ENCODE results near the gene DRAM1. TPM values are rescaled to one million over a fixed set of nuclear protein-coding genes. Genes with fewer than 3 reads are reported as not detected.
A peak's percentile ranks its signal among the peaks of the same experiment; 100 is the strongest.

The DRAM1 gene
- total and polyA plus RNA-seq, 2 of the 4 experiments (the other 2 are of a cell fraction): 20.0 to 27.2 TPM

DNA sequence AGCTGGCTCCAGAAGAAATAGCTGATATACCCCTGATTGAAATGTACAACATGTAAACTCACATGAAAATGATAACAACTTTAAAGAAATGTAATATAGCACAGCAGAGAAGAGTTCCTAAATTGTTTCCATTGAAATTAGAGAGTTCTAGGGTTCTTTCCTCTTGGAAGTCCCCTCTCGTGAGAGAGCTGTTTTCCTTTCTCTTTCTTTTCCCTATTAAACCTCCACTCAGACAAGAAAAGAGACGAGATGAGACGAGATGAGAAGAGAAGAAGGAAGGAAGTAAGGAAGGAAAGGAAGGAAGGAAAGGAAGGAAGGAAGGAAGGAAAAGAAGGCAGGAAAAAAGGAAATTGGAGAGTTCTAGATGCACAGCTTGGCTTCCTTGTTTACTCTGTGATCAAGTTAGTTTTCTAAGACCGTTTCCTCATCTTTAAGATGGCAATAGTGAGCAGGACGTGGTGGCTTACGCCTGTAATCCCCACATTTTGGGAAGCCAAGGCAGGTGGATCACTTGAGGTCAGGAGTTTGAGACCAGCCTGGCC lies 11.9 kb downstream of the DRAM1 start:
- no peak overlapping the region for H2AFZ ChIP-seq (replicated peaks; ENCODE audit: low read length, poor library complexity)
- H2AK5ac ChIP-seq (ENCODE audit: low read depth, low read length): peak overlapping the region; percentile 69
- no peak overlapping the region for H2AK9ac ChIP-seq (replicated peaks; ENCODE audit: low read depth, low read length, poor library complexity)
- H4K5ac ChIP-seq (ENCODE audit: low read depth, low read length): peak overlapping the region; percentile 56
- dilution Hi-C loops (cut with HindIII; ENCODE audit: low sequenced_read_pairs, unreplicated experiment) (no loop called here), in situ Hi-C loops (cut with MboI; ENCODE audit: low sequenced_read_pairs) (no loop called here), intact Hi-C loops (cut with micrococcal nuclease) (no loop called here)
- peak overlapping the region; percentile 87 for H2BK5ac ChIP-seq (ENCODE audit: low read depth, low read length, poor library complexity, severe bottlenecking)
- peak overlapping the region; percentile 26; the same call in 1 of the 2 replicates for H3K4me2 ChIP-seq (ENCODE audit: low read depth, low read length)
- no peaks in the 10 kb centered on the region; the same call in 1 of the 2 replicates for H4K20me1 ChIP-seq (ENCODE audit: insufficient read depth, low read length)
- DNase-seq (no peak), ATAC-seq (ENCODE audit: low read depth) (no peak)
- no peak overlapping the region for H3K4me3 ChIP-seq (ENCODE audit: insufficient read depth, low read depth, low read length)
- ChIA-PET CTCF (interaction anchor here (0.6 kb wide), 1 partner anchor 128 kb away, joined by 3 read pairs; no protein-coding TSS in a partner anchor), POLR2A (ENCODE audit: unreplicated experiment) (no interaction called here)
- H3K9ac ChIP-seq (ENCODE audit: low read depth, low read length): no peak overlapping the region
- peaks cover 14% of the 10 kb centered on the region for H3K4me1 ChIP-seq (ENCODE audit: control insufficient read depth, insufficient read depth, low read length)
- H2BK120ac ChIP-seq (ENCODE audit: low read depth, low read length): peak overlapping the region; percentile 85
- H3K4ac ChIP-seq (ENCODE audit: low read depth, low read length): peak overlapping the region; percentile 10; the same call in 1 of the 2 replicates
- H3K9me3 ChIP-seq (ENCODE audit: control insufficient read depth, insufficient read depth, low read length): no peaks in the 10 kb centered on the region
- H3K79me1 ChIP-seq (ENCODE audit: low read depth in 1 of 2, low read length in 2 of 2): peaks cover 26 to 51% of the 10 kb centered on the region in 2 experiments; a peak in 3 of 4 replicates
- peaks cover 3% of the 10 kb centered on the region; the same call in 1 of the 2 replicates for H3K36me3 ChIP-seq (ENCODE audit: control insufficient read depth, insufficient read depth, low read length)
- H2BK20ac ChIP-seq (ENCODE audit: low read depth, low read length): peak overlapping the region; percentile 8; the same call in 1 of the 2 replicates
- no peaks in the 10 kb centered on the region for H3K27me3 ChIP-seq (ENCODE audit: control insufficient read depth, insufficient read depth, low read length)
- H3K23ac ChIP-seq (ENCODE audit: low read depth, low read length): no peak overlapping the region
- WGBS, 2 experiments (ENCODE audit: extremely low coverage in 2 of 2, insufficient read length in 1 of 2): 80% methylated on average over 1 of the region's 6 CpGs; no CpG with 5 or more reads in 1 of the 2 experiments
- BruUV-seq (replicated peaks): no TSS peak
- H2BK15ac ChIP-seq (ENCODE audit: low read depth, low read length): peak overlapping the region; percentile 77
- no peak overlapping the region for H3K56ac ChIP-seq (ENCODE audit: extremely low read depth, insufficient read depth, low read length)
- H3K18ac ChIP-seq (ENCODE audit: low read depth, low read length): peak overlapping the region; percentile 85
- H3K14ac ChIP-seq (replicated peaks; ENCODE audit: low read depth, low read length): peak overlapping the region; percentile 3; the same call in 1 of the 2 replicates
- peak overlapping the region; percentile 93; the same call in 1 of the 2 replicates for H3K27ac ChIP-seq (ENCODE audit: insufficient read depth, low read length)
- H4K91ac ChIP-seq (ENCODE audit: insufficient read depth, low read depth, low read length): peak overlapping the region; percentile 76
- H3K9me1 ChIP-seq (ENCODE audit: insufficient read depth, low read length): peaks cover 9% of the 10 kb centered on the region; the same call in 1 of the 2 replicates
- H4K8ac ChIP-seq (ENCODE audit: low read depth in 2 of 2, low read length in 2 of 2): peak overlapping the region; percentile 51 to 71; a peak in 2 of 4 replicates
- TF ChIP-seq, protein P1, sequence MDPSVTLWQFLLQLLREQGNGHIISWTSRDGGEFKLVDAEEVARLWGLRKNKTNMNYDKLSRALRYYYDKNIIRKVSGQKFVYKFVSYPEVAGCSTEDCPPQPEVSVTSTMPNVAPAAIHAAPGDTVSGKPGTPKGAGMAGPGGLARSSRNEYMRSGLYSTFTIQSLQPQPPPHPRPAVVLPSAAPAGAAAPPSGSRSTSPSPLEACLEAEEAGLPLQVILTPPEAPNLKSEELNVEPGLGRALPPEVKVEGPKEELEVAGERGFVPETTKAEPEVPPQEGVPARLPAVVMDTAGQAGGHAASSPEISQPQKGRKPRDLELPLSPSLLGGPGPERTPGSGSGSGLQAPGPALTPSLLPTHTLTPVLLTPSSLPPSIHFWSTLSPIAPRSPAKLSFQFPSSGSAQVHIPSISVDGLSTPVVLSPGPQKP (IDR thresholded peaks at IDR 0.05; ENCODE audit: borderline replicate concordance, low read depth, low read length): no peak
- TF ChIP-seq RAD21 (IDR thresholded peaks at IDR 0.05; ENCODE audit: low read length): no peak
- no peak for TF ChIP-seq BHLHE40 (IDR thresholded peaks at IDR 0.05; ENCODE audit: low read depth, low read length)
- TF ChIP-seq MAZ (IDR thresholded peaks at IDR 0.05; ENCODE audit: borderline replicate concordance, low read depth, low read length): no peak
- no peak for TF ChIP-seq RCOR1 (IDR thresholded peaks at IDR 0.05; ENCODE audit: insufficient replicate concordance, low read length)
- TF ChIP-seq FOS (IDR thresholded peaks at IDR 0.05; ENCODE audit: low read depth, low read length): no peak
- TF ChIP-seq NFE2L2 (IDR thresholded peaks at IDR 0.05; ENCODE audit: low read depth, low read length): no peak
- TF ChIP-seq POLR2A (IDR thresholded peaks at IDR 0.05; ENCODE audit: low read depth, low read length): no peak
- TF ChIP-seq MXI1 (IDR thresholded peaks at IDR 0.05; ENCODE audit: borderline replicate concordance, low read depth, low read length): no peak
- TF ChIP-seq, protein P2, sequence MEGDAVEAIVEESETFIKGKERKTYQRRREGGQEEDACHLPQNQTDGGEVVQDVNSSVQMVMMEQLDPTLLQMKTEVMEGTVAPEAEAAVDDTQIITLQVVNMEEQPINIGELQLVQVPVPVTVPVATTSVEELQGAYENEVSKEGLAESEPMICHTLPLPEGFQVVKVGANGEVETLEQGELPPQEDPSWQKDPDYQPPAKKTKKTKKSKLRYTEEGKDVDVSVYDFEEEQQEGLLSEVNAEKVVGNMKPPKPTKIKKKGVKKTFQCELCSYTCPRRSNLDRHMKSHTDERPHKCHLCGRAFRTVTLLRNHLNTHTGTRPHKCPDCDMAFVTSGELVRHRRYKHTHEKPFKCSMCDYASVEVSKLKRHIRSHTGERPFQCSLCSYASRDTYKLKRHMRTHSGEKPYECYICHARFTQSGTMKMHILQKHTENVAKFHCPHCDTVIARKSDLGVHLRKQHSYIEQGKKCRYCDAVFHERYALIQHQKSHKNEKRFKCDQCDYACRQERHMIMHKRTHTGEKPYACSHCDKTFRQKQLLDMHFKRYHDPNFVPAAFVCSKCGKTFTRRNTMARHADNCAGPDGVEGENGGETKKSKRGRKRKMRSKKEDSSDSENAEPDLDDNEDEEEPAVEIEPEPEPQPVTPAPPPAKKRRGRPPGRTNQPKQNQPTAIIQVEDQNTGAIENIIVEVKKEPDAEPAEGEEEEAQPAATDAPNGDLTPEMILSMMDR (conservative IDR thresholded peaks at IDR 0.05; ENCODE audit: low read depth, low read length): no peak
- TF ChIP-seq CEBPB (IDR thresholded peaks at IDR 0.05; ENCODE audit: low read depth, low read length): no peak
- TF ChIP-seq, protein P3, sequence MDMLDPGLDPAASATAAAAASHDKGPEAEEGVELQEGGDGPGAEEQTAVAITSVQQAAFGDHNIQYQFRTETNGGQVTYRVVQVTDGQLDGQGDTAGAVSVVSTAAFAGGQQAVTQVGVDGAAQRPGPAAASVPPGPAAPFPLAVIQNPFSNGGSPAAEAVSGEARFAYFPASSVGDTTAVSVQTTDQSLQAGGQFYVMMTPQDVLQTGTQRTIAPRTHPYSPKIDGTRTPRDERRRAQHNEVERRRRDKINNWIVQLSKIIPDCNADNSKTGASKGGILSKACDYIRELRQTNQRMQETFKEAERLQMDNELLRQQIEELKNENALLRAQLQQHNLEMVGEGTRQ (IDR thresholded peaks at IDR 0.05; ENCODE audit: low read depth, low read length): no peak
- TF ChIP-seq MAFK (IDR thresholded peaks at IDR 0.05; ENCODE audit: low read depth, low read length): no peak
- no peak for TF ChIP-seq SMC3 (IDR thresholded peaks at IDR 0.05; ENCODE audit: low read depth, low read length)
- no peak for TF ChIP-seq RFX5 (IDR thresholded peaks at IDR 0.05; ENCODE audit: low read depth, low read length)

Data from IMR-90 (cell line).